Limb (tissue), 2 donors: Measurements from ENCODE around the gene GARIN6.
"Not testable (repeated sequence)": the region's sequence is repeated elsewhere in the genome, so short reads cannot be mapped to it uniquely, and the experiment has no call there.

Experiments used
- DNase-seq, 2 donors: peaks; one replicate each; pipeline ENCODE4 v3.0.0-alpha.2; 2016; ENCODE audit errors: extremely low spot score in 2 of 2

The GARIN6 gene

GRCh38 chr12:99647453-99647852 is at the start of gene GARIN6:
Gene GARIN6, plus strand, starts transcription at chr12:99647753. Its CDS starts 422 bp downstream, at chr12:99648175.
- DNase-seq, result no peak

GRCh38 chr12:99598785-99599184 is 48.8 kb upstream of the GARIN6 start:
- DNase-seq, result no peak

GRCh38 chr12:99600388-99600787 is 47.2 kb upstream of the GARIN6 start:
- DNase-seq, result no peak

GRCh38 chr12:99609455-99610181 is 37.9 kb upstream of the GARIN6 start:
- DNase-seq, result no peak

GRCh38 chr12:99611117-99611516 is 36.4 kb upstream of the GARIN6 start:
- DNase-seq, result no peak

GRCh38 chr12:99611599-99611998 is 36.0 kb upstream of the GARIN6 start:
- DNase-seq, result no peak

GRCh38 chr12:99618657-99619056 is 28.9 kb upstream of the GARIN6 start:
- no peak for DNase-seq

- no peak for DNase-seq
Measured at GRCh38 chr12:99619389-99620158, 28.0 kb upstream of the GARIN6 start.

GRCh38 chr12:99620159-99620479 is 27.4 kb upstream of the GARIN6 start:
- DNase-seq, result no peak

- not testable (repeated sequence) for DNase-seq
Measured at GRCh38 chr12:99624591-99624990, 23.0 kb upstream of the GARIN6 start.

- no peak for DNase-seq
Measured at GRCh38 chr12:99627459-99627858, 20.1 kb upstream of the GARIN6 start.

GRCh38 chr12:99644629-99645028 is 2.9 kb upstream of the GARIN6 start:
- DNase-seq, result no peak

GRCh38 chr12:99648183-99648582 is 630 bp downstream of the GARIN6 start:
- DNase-seq, result no peak

- DNase-seq, result no peak
Measured at GRCh38 chr12:99649551-99649950, 2.0 kb downstream of the GARIN6 start.

- DNase-seq, result no peak
Measured at GRCh38 chr12:99658671-99659349, 11.3 kb downstream of the GARIN6 start.

GRCh38 chr12:99670635-99671034 is 23.1 kb downstream of the GARIN6 start:
- no peak for DNase-seq

- no peak for DNase-seq
Measured at GRCh38 chr12:99680276-99680675, 32.7 kb downstream of the GARIN6 start.

- DNase-seq, result no peak
Measured at GRCh38 chr12:99686142-99686541, 38.6 kb downstream of the GARIN6 start.

- no peak for DNase-seq
Measured at GRCh38 chr12:99695050-99695449, 47.5 kb downstream of the GARIN6 start.
